C4-2B (cell line): ENCODE data around the gene NUBPL.
"Not testable (repeated sequence)": the region's sequence is repeated elsewhere in the genome, so short reads cannot be mapped to it uniquely, and the experiment has no call there.

Source experiments
- H3K27ac ChIP-seq: fragments of 450-650 bp; 2 replicates; pipeline ENCODE4 v1.5.1; 2017
- ZFX ChIP-seq: fragments of 450-650 bp; IDR thresholded peaks from 2 replicates; pipeline ENCODE4 v1.6.1; 2017
- TF ChIP-seq, protein P1 (sequence below): fragments of 450-650 bp; conservative IDR thresholded peaks from 2 replicates; pipeline ENCODE4 v1.5.1; 2017; ENCODE audit warnings: mild to moderate bottlenecking

The NUBPL gene

DNA sequence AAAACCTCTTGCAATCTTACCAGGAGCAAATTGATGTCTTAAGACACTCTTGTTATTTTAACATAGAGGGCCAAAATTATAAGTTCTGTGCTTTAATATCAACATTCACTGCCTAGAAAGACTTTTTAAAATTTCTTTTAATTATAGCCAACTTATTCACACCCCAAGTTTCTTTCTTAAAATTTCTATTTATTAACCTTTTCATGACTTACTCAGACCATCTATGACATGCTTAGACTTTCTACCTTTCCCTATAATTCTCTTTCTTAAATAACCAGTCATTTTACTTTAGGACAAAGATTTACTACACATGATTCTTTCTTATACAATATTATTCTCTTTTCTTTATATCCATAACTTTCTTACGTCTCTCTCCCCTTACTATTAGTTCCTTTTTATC, 220.4 kb downstream of the NUBPL start:
- no peak overlapping the region for H3K27ac ChIP-seq
- TF ChIP-seq ZFX = no peak
- TF ChIP-seq, protein P1, sequence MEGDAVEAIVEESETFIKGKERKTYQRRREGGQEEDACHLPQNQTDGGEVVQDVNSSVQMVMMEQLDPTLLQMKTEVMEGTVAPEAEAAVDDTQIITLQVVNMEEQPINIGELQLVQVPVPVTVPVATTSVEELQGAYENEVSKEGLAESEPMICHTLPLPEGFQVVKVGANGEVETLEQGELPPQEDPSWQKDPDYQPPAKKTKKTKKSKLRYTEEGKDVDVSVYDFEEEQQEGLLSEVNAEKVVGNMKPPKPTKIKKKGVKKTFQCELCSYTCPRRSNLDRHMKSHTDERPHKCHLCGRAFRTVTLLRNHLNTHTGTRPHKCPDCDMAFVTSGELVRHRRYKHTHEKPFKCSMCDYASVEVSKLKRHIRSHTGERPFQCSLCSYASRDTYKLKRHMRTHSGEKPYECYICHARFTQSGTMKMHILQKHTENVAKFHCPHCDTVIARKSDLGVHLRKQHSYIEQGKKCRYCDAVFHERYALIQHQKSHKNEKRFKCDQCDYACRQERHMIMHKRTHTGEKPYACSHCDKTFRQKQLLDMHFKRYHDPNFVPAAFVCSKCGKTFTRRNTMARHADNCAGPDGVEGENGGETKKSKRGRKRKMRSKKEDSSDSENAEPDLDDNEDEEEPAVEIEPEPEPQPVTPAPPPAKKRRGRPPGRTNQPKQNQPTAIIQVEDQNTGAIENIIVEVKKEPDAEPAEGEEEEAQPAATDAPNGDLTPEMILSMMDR = no peak

DNA sequence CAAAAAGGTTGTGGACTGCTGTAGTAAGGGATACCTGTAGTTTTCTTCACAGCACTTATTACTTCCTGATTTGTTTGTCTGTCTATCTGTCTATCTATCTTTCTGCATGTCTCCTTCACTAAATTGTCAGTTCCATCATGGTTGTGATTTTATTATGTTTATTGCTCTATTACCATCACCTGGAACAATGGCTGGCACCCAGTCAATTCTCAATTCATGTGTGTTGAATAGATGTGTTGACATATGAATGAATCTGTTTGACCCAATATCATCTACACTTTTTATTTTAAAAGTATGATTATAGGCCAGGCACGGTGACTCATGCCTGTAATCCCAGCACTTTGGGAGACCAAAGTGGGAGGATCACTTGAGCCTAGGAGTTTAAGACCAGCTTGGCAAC, 224.4 kb downstream of the NUBPL start:
- TF ChIP-seq, protein P1 = no peak
- TF ChIP-seq ZFX = no peak
- H3K27ac ChIP-seq = no peak overlapping the region

DNA sequence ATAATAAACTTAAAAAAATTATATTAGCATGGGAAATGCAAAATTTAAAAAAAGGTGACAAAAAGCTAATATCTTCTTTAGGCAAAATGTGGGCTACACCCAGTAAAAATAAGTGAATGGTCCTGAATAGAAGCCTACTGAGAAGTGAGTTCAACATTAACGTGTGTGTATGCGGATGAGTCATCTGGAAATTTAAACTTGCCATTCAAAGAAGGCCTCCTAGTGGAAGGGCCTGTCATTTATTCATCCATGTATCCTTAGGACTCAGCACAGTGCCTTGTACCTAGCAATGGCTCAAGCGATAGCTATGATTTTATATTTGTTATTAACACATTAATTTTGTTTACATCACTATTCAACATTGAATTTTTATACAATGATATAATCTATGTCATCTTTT, 226.2 kb downstream of the NUBPL start:
- no peak overlapping the region for H3K27ac ChIP-seq
- no peak for TF ChIP-seq ZFX
- TF ChIP-seq, protein P1 = peak; percentile 27

DNA sequence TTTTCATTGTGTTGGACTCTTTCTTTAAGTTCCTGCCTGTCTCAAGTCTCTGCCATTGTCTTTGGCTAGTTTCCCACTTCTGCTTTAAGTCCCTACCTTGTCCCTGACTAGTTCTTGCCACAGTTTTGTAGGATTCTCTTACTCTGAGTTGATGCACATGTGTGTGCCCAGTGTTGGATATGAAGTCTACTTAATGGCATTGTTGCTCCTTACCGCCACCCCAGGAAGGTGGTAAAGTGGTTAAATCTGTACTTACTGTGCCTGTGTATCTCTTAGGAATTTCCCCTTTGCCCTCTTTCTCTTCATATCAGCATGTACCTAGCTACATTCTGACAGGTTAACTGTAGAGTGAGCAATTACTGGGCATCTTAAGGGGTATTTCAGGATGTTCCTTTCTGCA, 227.1 kb downstream of the NUBPL start:
- no peak for TF ChIP-seq ZFX
- TF ChIP-seq, protein P1 = no peak
- H3K27ac ChIP-seq = no peak overlapping the region

DNA sequence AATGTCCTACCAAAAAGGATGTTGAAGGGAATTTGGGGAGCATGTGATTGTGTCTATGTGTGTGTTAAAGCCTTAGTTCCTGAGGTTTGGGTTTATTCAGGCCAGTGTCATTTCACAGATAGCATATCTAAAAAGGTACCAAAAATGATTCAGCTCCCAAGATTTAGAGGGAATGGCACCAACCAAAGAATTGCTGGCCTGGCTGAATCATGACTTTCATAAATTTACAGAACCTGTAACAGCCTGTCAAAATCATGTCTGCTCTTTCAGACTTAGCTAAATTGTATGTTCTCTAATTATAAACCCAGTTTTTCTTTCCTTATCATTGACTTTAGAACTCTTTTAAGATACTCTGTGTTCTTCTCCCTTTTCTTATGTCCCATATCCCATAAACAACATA, 231.5 kb downstream of the NUBPL start:
- no peak overlapping the region for H3K27ac ChIP-seq
- TF ChIP-seq ZFX = no peak
- TF ChIP-seq, protein P1 = no peak

DNA sequence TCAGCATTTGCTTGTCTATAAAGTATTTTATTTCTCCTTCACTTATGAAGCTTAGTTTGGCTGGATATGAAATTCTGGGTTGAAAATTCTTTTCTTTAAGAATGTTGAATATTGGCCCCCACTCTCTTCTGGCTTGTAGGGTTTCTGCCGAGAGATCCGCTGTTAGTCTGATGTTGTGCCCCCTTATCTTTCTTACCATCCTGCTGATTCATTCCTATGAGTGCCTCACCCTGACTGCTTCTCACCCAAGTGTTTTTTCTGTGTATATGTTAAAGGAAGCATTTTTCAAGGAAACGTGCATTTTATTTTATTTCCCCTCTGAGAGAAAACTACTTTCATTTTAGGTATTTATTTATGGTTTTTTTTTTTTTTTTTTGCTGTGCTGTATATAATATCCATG, 236.7 kb downstream of the NUBPL start:
- not testable (repeated sequence) for H3K27ac ChIP-seq

DNA sequence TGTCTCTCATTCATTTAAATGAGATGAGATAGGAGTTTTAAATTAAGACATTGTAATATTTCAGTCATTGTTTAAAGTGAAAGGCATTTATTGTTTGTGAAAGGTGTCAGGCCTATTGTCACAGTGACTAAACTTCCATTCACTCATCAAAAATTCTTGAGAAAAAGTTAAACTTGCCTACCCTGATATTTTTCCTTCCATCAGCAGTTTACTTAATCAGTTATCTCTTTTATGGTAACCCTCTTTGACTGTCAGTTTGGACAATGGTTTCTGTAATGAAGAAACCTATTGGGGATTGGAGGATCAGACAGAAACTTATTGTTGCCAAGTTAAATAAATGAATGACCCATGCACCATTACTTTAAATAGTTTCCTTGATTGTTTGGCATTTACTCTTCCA, 241.6 kb downstream of the NUBPL start:
- no peak overlapping the region for H3K27ac ChIP-seq
- no peak for TF ChIP-seq ZFX
- TF ChIP-seq, protein P1 = no peak

DNA sequence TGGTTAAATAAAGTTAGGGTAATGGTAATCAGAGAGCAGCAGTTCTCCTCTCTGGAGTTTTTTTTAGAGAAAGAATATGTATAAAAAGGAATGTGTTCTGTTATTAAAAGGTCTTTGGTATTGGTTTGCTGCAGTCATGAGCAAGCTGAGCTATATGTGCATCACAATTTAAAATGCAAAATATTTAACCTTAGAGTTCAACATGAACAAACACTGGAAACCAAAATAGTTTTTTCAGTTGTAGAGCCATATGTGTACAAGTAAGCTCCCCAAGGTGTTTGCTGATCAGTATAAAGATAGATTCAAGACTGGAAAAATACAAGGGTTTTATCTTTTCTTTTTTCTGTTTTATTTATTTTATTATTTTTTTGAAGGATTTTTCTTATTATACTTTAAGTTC, 245.0 kb downstream of the NUBPL start:
- no peak for TF ChIP-seq ZFX
- TF ChIP-seq, protein P1 = no peak

More for the DNA sequence above, 245.0 kb downstream of the NUBPL start:
- no peak overlapping the region for H3K27ac ChIP-seq
